Measurements from ENCODE around the gene DIP2C.
"Not testable (repeated sequence)": the region's sequence is repeated elsewhere in the genome, so short reads cannot be mapped to it uniquely, and the experiment has no call there.

Gene DIP2C

GRCh38 chr10:551373-552252 is 137.9 kb downstream of the DIP2C start:
- no peak for DNase-seq (ENCODE audit: low spot score)

DNA sequence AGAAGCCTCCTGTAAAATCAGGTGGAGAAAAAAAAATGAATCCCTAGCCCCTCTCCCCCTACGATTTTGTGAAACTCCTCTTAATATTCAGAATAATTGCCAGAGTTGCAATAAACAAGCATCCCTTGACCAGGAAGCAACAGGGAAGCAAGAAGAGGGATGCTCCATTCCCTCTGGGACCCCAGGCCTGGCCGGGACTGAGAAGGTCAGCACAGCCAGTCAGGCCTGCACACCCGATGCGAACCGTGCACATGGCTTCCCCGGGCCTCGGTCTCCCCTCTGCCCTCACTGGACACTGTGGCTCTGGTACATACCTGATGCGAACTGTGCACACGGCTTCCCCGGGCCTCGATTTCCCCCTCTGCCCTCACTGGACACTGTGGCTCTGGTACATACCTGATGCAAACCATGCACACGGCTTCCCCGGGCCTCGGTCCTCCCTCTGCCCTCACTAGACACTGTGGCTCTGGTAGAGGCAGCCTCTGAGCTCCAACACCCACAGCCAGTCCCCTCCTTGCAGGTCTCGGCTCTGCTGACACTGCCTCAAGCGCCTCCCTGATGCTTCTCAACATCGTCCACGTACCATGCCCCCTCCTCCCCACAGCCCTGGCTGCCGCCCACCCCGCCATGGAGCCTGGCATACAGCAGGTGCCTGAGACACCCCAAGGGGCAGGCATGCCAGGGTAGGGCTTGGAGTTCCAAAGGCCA is 138.6 kb downstream of the DIP2C start:
- DNase-seq (ENCODE audit: low spot score), result no peak

GRCh38 chr10:549391-549790 is 140.1 kb downstream of the DIP2C start:
- DNase-seq (ENCODE audit: low spot score), result no peak

DNA sequence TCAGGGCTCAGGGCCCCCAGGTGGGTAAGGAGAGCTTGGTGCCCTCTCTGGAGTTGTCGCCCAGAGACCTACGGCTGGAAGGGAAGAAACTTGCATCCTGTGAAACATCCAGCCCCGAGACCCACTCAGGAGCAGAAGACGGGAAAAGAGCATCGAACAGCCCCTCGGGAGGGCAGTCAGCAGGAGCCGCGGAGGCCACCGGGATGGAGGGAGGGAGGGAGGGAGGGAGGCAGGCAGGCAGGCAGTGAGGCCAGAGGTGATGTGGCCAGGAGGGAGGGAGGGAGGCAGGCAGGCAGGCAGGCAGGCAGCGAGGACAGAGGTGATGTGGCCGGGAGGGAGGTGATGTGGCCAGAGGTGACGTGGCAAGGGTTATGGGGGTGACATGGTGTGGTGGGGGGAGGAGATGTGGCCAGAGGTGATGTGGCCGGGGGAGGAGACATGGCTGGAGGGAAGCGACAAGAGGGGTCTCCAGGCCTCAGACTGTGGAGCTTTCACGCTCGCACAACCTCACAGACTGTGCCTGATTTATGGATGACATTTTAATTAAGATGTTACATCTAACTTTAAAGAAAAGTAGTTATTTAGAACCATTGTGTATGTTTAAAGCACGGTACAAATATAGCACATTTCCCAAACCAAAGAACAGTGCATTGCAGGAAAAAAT is 141.1 kb downstream of the DIP2C start:
- no peak for DNase-seq (ENCODE audit: low spot score)

- DNase-seq (ENCODE audit: low spot score), result no peak
Measured at GRCh38 chr10:547591-548081, 141.8 kb downstream of the DIP2C start.

- DNase-seq (ENCODE audit: low spot score), result no peak
Measured at GRCh38 chr10:546971-547590, 142.4 kb downstream of the DIP2C start.

DNA sequence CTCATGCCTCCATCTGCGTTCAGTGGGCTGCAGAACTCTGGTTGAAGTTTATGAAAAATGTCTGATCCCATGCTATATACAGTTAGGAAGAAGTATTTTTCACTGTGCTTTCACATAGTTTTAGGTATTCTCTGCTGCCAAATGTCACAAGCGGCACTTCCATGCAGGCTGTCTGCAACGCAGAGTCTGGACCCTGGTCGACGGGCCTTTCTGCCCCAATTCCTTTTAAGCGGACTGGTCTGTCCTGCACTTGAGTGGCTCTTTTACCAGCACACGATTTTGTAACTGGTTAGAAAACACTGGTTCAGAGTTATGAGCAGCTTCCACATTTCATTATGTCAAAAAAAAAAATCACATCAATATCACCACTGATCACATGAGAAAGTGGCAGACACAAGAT is 143.0 kb downstream of the DIP2C start:
- no peak for DNase-seq (ENCODE audit: low spot score)

- no peak for DNase-seq (ENCODE audit: low spot score)
Measured at GRCh38 chr10:543862-544822, 145.3 kb downstream of the DIP2C start.

DNA sequence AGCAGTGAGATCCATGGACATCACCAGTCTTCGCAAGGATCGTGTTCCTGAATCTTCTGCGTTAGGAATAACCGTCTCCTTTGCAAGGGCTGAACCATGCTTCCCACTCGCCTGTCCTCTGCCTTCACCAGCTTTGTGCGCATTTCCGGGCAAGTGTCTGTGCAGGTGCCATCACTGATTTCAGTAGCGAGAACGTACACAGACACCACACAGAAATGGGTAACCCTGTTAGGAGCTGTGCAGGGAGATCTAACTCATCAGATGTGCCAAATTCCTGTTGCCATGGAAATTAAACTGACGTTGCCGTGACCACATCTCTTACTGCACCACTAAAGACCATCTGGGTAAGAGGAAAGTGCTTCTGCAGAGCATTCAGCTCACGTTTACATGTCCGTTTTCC is 146.3 kb downstream of the DIP2C start:
- DNase-seq (ENCODE audit: low spot score), result no peak

DNA sequence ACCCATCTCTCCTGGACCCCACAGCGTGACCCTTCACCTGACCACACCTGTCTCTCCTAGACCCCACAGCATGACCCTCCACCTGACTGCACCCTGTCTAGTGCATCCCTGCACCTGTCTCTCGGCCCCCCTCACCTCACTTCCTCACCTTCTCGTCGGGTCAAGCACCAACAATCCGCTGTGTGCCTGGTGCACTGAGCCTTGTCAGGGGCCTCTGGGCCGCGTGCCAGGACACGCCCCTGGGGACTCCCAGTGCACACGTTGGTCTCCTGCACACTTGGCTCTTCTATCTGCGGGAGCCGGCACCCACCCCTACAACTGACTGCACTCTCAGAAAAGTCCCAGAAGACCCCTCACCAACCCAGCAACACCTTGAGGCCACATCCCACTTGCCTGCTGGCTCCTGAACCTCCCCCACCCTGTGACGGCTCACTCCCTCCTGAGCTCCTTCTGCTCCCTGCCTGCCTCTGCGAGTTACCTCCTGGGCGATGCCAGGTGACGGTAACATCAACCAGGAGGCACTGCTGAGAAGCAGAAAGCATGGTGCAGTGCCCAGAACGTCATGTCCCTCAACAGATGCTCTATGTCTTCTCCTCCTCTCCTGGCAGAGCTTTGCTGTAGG is 147.6 kb downstream of the DIP2C start:
- DNase-seq (ENCODE audit: low spot score), result no peak

DNA sequence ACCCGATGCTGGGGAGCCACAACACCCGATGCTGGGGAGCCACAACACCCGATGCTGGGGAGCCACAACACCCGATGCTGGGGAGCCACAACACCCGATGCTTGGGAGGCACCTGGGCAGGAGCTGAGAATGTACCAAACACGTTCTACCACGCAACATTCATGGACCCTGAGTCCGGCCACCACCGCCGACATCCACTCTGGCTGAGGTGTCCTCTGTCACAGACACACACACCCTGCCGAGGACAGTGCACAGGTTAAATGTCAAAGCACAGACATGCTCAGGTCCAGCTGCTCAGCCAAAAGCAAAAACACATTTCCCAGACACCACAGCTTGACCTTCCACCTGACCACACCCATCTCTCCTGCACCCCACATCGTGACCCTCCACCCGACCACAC is 148.4 kb downstream of the DIP2C start:
- DNase-seq (ENCODE audit: low spot score), result no peak

GRCh38 chr10:538895-539294 is 150.6 kb downstream of the DIP2C start:
- DNase-seq (ENCODE audit: low spot score), result no peak

DNA sequence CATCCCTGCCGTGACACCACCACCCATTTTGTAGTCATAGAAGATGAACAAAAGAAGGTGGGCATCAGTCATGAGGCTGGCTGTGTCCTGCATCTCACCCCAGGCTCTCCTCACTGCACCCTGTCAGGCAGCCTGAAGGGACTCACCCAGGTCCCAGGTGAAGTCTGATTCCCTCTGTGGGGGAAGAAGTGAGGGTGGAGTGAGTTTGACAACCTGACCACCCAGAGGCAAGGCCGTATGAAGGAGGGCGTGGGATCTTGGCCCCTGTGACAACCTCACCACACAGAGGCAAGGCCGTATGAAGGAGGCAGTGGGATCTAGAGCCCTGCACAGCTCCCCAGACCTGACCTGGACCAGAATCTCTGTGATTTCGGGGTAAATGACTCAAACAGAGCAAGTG is 152.5 kb downstream of the DIP2C start:
- no peak for DNase-seq (ENCODE audit: low spot score)

- no peak for DNase-seq (ENCODE audit: low spot score)
Measured at GRCh38 chr10:536371-536925, 153.0 kb downstream of the DIP2C start.

GRCh38 chr10:535952-536351 is 153.5 kb downstream of the DIP2C start:
- no peak for DNase-seq (ENCODE audit: low spot score)

GRCh38 chr10:535051-535450 is 154.4 kb downstream of the DIP2C start:
- DNase-seq (ENCODE audit: low spot score), result no peak

DNA sequence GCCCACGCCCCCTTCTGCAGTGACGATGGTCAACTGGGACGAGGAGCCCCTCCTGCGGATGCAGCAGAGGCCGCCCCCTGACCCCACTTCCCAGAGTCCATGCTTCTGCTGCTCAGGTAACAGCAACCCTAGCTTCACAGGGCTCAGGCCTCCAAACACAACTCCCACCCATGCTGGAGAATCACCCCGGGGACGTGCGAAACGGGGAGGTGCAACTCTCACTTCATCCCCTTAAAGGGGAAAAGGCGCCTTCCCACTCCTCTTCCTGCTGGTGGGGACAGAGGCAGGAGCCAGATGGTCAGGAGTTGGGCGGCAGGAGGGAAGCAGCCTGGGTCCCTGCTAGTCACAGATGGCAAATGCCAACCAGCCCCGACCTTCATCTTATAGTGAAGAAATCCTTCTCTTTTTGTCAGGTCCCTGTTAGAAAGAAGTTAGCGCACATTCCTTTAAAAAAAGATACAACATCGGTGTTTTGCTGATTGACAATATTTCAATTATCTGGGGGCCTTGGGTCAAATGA is 155.4 kb downstream of the DIP2C start:
- no peak for DNase-seq (ENCODE audit: low spot score)

GRCh38 chr10:533611-534010 is 155.9 kb downstream of the DIP2C start:
- DNase-seq (ENCODE audit: low spot score), result no peak

GRCh38 chr10:533186-533585 is 156.3 kb downstream of the DIP2C start:
- no peak for DNase-seq (ENCODE audit: low spot score)

DNA sequence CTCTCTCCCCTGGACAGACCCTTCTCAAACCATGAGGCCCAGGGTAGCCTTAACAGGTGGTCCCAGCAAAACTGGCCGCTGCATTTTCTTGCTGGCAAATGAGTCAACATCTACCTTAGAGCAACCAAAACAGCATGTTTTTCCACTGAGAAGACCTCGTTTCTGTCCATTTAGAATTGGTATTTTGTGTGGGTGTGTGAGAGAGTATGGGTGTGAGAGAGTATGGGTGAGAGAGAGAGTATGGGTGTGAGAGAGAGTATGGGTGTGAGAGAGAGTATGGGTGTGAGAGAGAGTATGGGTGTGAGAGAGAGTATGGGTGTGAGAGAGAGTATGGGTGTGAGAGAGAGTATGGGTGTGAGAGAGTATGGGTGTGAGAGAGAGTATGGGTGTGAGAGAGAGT is 157.1 kb downstream of the DIP2C start:
- not testable (repeated sequence) for DNase-seq (ENCODE audit: low spot score)

Data from CD4-positive, alpha-beta T cell treated with Interleukin-15 for 4 hours (primary cell).